AG10803 (cell line): ENCODE results near the gene DLK2.

Experiments used
- DNase-seq: peaks from one replicate; pipeline ENCODE4 v3.0.0; 2010; ENCODE audit warnings: low read depth
- H3K4me3 ChIP-seq: 2 replicates; pipeline ENCODE4 v1.5.1; 2011; ENCODE audit warnings: mild to moderate bottlenecking, low read length, control low read depth
- TF ChIP-seq, protein P1 (sequence below): conservative IDR thresholded peaks from 2 replicates; pipeline ENCODE4 v1.5.1; 2011; ENCODE audit warnings: mild to moderate bottlenecking, low read length, control low read depth, inconsistent platforms

DLK2 gene

DNA sequence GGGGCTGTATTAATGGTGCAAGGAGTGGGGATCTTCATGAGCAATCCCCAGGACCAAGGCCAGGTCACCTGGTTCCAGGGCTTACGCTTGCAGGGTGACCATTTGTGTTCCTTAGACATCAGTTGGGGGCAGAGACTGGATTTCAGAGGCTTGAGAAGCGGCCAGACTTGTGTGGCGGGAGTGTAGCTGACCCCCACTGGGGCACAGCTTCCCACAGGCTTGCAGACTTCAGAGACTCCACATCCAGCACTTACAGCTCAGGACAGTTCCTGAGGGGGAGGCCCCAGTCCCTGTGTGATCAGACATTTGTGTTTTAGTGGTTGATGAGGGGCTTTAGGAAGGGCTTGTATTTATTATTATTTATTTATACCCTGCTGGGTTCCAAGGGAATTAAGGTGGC lies 37.3 kb upstream of the DLK2 start:
- H3K4me3 ChIP-seq = peak overlapping the region; percentile 17; the same call in 1 of the 2 replicates
- peak; percentile 39 for DNase-seq
- TF ChIP-seq, protein P1, sequence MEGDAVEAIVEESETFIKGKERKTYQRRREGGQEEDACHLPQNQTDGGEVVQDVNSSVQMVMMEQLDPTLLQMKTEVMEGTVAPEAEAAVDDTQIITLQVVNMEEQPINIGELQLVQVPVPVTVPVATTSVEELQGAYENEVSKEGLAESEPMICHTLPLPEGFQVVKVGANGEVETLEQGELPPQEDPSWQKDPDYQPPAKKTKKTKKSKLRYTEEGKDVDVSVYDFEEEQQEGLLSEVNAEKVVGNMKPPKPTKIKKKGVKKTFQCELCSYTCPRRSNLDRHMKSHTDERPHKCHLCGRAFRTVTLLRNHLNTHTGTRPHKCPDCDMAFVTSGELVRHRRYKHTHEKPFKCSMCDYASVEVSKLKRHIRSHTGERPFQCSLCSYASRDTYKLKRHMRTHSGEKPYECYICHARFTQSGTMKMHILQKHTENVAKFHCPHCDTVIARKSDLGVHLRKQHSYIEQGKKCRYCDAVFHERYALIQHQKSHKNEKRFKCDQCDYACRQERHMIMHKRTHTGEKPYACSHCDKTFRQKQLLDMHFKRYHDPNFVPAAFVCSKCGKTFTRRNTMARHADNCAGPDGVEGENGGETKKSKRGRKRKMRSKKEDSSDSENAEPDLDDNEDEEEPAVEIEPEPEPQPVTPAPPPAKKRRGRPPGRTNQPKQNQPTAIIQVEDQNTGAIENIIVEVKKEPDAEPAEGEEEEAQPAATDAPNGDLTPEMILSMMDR = no peak

DNA sequence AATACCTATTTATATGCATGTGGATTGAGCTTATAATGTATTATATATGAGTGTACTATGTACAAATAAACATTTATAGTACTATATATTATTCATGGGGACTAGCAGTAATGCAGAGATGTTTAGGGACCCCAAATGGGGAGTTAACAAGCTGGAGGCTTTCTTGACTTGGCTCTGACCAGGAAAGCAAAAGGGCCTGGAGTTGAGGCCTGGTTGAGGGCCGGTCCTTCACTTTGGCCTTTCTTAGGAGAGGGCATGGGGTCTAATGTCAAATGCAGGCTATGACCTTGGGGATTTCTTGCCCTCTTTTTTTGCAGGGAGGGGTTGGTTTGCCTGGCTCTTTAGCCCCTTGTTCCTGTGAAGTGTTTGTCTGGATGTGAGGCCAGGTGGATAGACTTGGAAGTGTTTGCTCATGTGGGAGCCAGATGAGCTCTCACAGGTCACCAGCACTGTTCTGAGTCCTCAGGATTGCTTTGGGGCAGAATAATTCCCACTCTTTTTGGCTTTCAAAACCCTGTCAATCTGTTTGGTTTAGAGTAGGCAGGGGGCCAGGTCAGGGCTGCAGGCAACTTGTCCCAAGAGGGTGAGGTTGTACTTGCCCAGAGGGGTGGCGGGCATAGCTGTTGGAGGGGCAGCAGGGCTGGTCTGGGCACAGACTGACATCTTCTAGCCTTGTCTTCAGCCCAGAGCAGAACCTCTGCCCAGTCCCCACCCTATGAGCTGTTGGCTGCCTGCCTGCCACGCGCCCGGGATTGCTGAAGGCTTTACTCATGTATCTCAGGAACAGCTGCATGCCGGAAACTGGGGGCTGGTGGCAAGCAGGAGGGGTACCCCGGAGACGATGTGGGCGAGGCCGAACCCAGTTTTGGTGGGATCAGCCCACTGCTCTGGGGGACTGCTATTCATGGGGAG lies 36.7 kb upstream of the DLK2 start:
- DNase-seq = peak; percentile 80
- peak overlapping the region; percentile 17; the same call in 1 of the 2 replicates for H3K4me3 ChIP-seq
- TF ChIP-seq, protein P1 = no peak

DNA sequence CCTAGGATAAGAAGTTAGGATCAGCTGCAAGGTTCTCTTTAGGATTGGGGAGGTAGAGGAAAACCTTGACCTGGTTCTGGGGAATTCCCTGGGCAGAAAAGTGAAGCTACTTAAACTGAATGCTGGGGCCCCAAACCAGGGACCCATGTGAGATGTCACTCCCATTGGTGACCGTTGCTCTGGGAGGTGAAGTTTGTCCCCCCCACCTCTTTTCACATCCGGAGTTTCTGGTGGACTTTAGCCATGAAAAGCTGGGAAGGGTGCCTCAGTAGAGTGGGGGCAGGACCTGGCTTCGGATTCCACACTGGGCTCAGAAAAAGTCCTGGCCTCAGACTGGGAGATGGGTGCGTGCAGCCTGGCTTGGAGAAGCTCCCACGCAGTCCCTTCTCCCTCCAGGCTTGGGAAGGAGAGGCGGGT lies 35.2 kb upstream of the DLK2 start:
- no peak for DNase-seq
- TF ChIP-seq, protein P1 = no peak
- no peak overlapping the region for H3K4me3 ChIP-seq

DNA sequence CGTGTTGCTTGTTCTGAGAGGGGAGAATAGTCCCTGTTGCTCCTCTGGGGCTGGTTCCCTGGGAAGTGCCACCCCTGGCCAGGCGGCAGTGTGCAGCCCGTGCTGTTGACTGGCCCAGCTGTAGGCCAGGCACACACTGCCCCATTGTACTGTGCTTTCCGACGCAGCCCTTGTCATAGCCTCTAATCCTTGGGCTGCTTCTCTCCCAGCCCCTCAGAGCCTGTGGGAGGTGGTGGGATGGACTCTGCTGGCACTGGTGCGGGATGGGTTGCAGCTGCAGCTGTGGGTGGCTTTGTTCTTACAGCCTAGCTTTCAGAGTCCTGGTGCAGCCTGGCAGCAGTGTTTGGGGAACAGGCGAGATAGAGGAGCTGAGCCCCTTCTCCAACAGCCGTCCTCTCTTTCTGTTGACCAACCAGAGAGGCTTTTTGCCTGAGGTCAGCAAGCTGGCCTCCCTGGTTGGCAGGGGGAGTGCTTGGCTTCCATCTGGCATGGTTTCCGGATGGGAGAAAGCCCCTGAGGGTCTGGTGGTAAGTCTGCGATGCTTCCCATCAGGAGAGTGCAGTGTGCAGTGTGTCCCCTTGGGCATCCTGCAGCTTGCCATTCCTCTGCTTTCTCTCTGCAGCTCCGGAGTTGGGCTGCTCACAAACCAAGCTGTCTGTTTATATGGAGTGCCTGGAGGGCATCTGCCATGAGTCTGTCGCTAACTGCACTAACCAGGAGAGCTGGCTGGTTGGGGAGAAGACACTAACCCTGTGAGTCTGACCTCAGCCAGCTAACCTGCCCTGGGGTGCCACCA lies 34.1 kb upstream of the DLK2 start:
- no peak for DNase-seq
- TF ChIP-seq, protein P1 = no peak

DNA sequence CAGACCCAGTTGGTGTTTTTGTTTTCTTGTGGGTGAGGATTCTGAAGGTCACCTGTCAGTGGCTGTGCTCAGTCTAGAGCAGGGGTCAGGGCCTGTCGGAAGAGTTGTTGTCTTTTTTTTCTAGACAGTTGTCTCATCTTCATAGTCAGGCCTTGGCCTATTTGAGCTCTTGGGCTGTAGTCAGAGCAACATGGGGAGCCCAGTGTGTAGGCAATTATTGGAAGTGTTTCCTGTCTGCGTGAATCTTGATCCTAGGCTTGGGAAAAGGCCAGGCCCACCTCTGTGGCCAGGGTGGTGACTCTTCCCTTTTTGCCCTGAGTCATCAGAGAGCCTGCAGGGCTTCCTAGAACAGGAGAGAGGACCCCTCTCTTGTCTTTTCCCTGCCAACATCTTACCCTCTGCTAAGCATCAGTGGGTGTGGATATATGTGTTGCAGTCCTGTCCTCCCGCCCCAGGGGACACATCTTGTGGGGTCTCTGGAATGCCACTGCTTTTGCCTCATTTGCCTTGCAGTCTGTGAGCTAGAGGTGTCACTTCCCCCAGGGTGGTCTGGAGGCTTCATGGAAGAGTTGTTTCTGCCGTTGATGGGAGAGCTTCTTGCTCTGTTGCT lies 33.4 kb upstream of the DLK2 start:
- TF ChIP-seq, protein P1 = no peak
- peak; percentile 51 for DNase-seq
- no peak overlapping the region for H3K4me3 ChIP-seq

More for the DNA sequence above, 34.1 kb upstream of the DLK2 start:
- no peak overlapping the region for H3K4me3 ChIP-seq

DNA sequence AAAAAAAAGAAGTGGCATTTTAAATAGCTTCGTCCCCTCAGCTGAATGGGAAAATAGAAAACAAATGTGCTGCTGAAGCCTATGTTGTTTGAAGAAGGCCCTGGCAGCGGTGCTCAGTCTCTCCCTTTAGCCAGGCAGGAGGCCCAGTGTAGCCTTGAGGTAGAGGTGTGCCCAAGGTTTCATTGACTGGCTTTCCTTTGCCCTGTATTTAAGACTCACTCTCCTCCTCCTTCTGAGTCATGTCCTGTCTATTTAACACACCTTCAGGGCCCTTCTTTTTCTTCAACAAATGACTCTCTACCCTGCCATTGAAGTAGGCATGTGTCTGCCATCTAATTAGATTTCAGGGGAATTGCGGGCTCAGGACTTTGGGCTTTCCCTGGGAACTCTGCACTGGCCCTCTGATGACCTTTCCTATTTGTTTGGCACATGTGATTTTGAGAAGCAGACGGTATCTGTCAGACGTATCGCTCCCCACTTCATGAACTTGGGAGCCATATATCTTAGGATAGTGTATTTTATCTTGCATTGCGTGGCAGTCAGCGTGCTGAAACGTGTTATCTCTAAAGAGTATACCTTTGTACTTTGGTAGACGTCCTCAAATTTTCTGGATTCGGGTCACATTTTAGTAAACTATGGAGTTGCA lies 26.4 kb upstream of the DLK2 start:
- no peak for DNase-seq
- TF ChIP-seq, protein P1 = no peak
- H3K4me3 ChIP-seq = no peak overlapping the region
